Right lobe of liver (tissue), 4 donors: ENCODE data around the gene MAP2K4.

Source experiments
- CTCF ChIP-seq, 4 donors: fragments of 200-600 bp in 3 of 4; fragments of 450-650 bp in 1 of 4; IDR thresholded peaks; one replicate each; pipeline versions ENCODE4 v1.5.1 to v1.8.0; 2016 to 2022; ENCODE audit warnings: antibody characterized with exemption in 4 of 4, mild to moderate bottlenecking in 2 of 4
- POLR2A ChIP-seq: fragments of 450-650 bp; IDR thresholded peaks from one replicate; pipeline ENCODE4 v1.6.1; 2017; ENCODE audit warnings: antibody characterized with exemption, mild to moderate bottlenecking
- donor health status: DM: no; HTN: no; CAD: no.
- donor health status: DM: no; HTN: no; CAD: no.
- donor health status: DM: no; HTN: yes; CAD: no.

DNA sequence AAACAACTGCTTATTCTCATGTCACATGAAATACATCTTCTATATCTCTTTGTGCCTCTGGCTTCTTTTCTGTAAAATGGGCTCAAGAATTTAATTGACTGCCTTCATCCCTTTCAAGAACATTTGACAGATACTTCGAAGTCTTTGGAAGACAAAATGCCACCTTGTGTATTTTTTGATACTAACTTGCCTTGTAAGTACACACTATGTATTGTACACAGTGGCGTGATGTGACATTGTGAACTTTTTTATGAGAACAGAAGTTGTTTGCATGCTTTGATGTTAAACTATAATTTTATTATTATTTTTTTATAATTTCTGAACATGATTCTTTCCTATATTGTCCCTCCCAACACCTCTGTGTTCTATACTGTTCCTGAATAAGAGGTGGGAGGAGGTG, 73.7 kb downstream of the MAP2K4 start:
- no peak for TF ChIP-seq CTCF (IDR thresholded peaks at IDR 0.05)
- no peak for TF ChIP-seq POLR2A
